NCI-H460 (cell line): ENCODE measurements around the gene ZNF584. TPM values are rescaled to one million over a fixed set of nuclear protein-coding genes. Genes with fewer than 3 reads are reported as not detected.

Experiments
- DNase-seq: peaks from one replicate; pipeline ENCODE4 v3.0.0-alpha.2; 2016; ENCODE audit warnings: low read depth; ENCODE audit errors: extremely low read depth
- small RNA-seq, 2 experiments: library from RNA; depleted of rRNA; stranded (forward); fragments of <200 nt; gene quantifications; one replicate each; pipeline ENCODE3, GENCODE V24; 2014
- total RNA-seq: library from RNA; depleted of rRNA; stranded (reverse); fragments of >200 nt; shearing (Covaris generic); gene quantifications from 2 replicates; pipeline ENCODE4 v1.2.3, GENCODE V29; 2014; rRNA removed

The ZNF584 gene
- total RNA-seq, 1 experiment from 2014 or later = 14.7 TPM

GRCh38 chr19:58451358-58452101 is 43.1 kb downstream of the ZNF584 start, which contains the start of gene ZNF324B:
TSS of gene ZNF324B (plus strand) at chr19:58451622. CDS start at chr19:58453702, 2,080 bp downstream.
- peak; percentile 92 for DNase-seq

- DNase-seq = no peak
Observed at GRCh38 chr19:58453743-58454142, 45.3 kb downstream of the ZNF584 start.

- DNase-seq = no peak
Observed at GRCh38 chr19:58455306-58455705, 46.9 kb downstream of the ZNF584 start.

GRCh38 chr19:58456111-58456510 is 47.7 kb downstream of the ZNF584 start:
- no peak for DNase-seq

- no peak for DNase-seq
Observed at GRCh38 chr19:58460039-58460438, 51.6 kb downstream of the ZNF584 start.

GRCh38 chr19:58466089-58466759 is 57.8 kb downstream of the ZNF584 start:
- DNase-seq = no peak

- DNase-seq = peak; percentile 91
Observed at GRCh38 chr19:58466760-58467589, 58.5 kb downstream of the ZNF584 start, which contains the start of gene ZNF324. TSS of gene ZNF324 (plus strand) at chr19:58467080. CDS start at chr19:58469186, 2,106 bp downstream.

Small RNAs within 50 kb of the gene (small RNA-seq; reads per million reads assigned to genes)
- 0 reads per million in 2 experiments for gene MIR4754
- 0.02 to 0.06 reads per million in 2 experiments for gene RNA5SP473

Other genes with a start within 250 kb of the ZNF584 start
- 22.4 and 26.2 TPM in 2 replicates for gene ZNF274, start 225.6 kb upstream of the ZNF584 start, total RNA-seq
- gene ZNF544, start 179.7 kb upstream of the ZNF584 start, total RNA-seq = 40.4 and 43.4 TPM in 2 replicates
- gene ZNF8, start 129.7 kb upstream of the ZNF584 start, total RNA-seq = 5.3 and 6.7 TPM in 2 replicates
- 42.4 and 43.2 TPM in 2 replicates for gene ERVK3-1, start 103.3 kb upstream of the ZNF584 start, total RNA-seq
- gene ZSCAN22, start 81.7 kb upstream of the ZNF584 start, total RNA-seq = 2.4 and 2.5 TPM in 2 replicates
- 4.1 and 9.1 TPM in 2 replicates for gene A1BG, start 55.2 kb upstream of the ZNF584 start, total RNA-seq
- gene ZNF497, start 45.9 kb upstream of the ZNF584 start, total RNA-seq = 2.1 TPM in 2 replicates
- 0.30 and 0.78 TPM in 2 replicates for gene ZNF837, start 27.6 kb upstream of the ZNF584 start, total RNA-seq
- 1,933 and 2,287 TPM in 2 replicates for gene RPS5, start 21.4 kb upstream of the ZNF584 start, total RNA-seq
- gene RNF225, start 13.0 kb upstream of the ZNF584 start, total RNA-seq = 0.26 TPM in 1 of 2 replicates, not detected in the other
- 2.1 and 2.4 TPM in 2 replicates for gene ZNF132, start 31.5 kb downstream of the ZNF584 start, total RNA-seq
- gene ZNF324B, start 43.0 kb downstream of the ZNF584 start, total RNA-seq = 2.8 and 3.0 TPM in 2 replicates
- gene ZNF324, start 58.4 kb downstream of the ZNF584 start, total RNA-seq = 3.1 and 4.7 TPM in 2 replicates
- gene ZNF446, start 67.7 kb downstream of the ZNF584 start, total RNA-seq = 3.7 and 5.1 TPM in 2 replicates
- 20.5 and 27.8 TPM in 2 replicates for gene SLC27A5, start 103.3 kb downstream of the ZNF584 start, total RNA-seq
- 3.8 and 4.9 TPM in 2 replicates for gene ZBTB45, start 111.2 kb downstream of the ZNF584 start, total RNA-seq
- 246 and 252 TPM in 2 replicates for gene TRIM28, start 135.4 kb downstream of the ZNF584 start, total RNA-seq
- 102 and 105 TPM in 2 replicates for gene CHMP2A, start 146.5 kb downstream of the ZNF584 start, total RNA-seq
- 90.5 and 94.6 TPM in 2 replicates for gene UBE2M, start 150.0 kb downstream of the ZNF584 start, total RNA-seq
- gene MZF1, start 164.7 kb downstream of the ZNF584 start, total RNA-seq = 16.5 and 20.8 TPM in 2 replicates